Effector memory CD4-positive, alpha-beta T cell (primary cell): Measurements from ENCODE around the gene SLC27A1.

Experiments
- DNase-seq, 3 donors: peaks; one replicate each; pipeline ENCODE4 v3.0.0-alpha.2; 2020
- H3K27ac ChIP-seq: 2 replicates; pipeline ENCODE4 v1.7.0; 2013; ENCODE audit warnings: mild to moderate bottlenecking, low read length, moderate library complexity; ENCODE audit not compliant: insufficient read depth, poor library complexity, severe bottlenecking
- H3K27me3 ChIP-seq: replicated peaks from 2 replicates; pipeline ENCODE4 v1.7.0; 2013; ENCODE audit warnings: mild to moderate bottlenecking, low read length; ENCODE audit not compliant: insufficient read depth, control insufficient read depth, poor library complexity, severe bottlenecking
- H3K36me3 ChIP-seq: 2 replicates; pipeline ENCODE4 v1.7.0; 2013; ENCODE audit warnings: mild to moderate bottlenecking, low read length, moderate library complexity; ENCODE audit not compliant: control insufficient read depth, insufficient read depth
- H3K4me1 ChIP-seq: 2 replicates; pipeline ENCODE4 v1.7.0; 2013; ENCODE audit warnings: low read length, mild to moderate bottlenecking; ENCODE audit not compliant: control insufficient read depth, insufficient read depth, poor library complexity, severe bottlenecking
- H3K4me3 ChIP-seq: 2 replicates; pipeline ENCODE4 v1.7.0; 2013; ENCODE audit warnings: low read length, low read depth, mild to moderate bottlenecking; ENCODE audit not compliant: insufficient read depth, poor library complexity, severe bottlenecking
- H3K9me3 ChIP-seq: 2 replicates; pipeline ENCODE4 v1.7.0; 2013; ENCODE audit warnings: mild to moderate bottlenecking, low read length, moderate library complexity; ENCODE audit not compliant: control insufficient read depth
- total RNA-seq, 3 donors: gene quantifications; one replicate each; lab custom pipeline; 2026; lab: John Stamatoyannopoulos, UW

SLC27A1 gene
- 6.2 to 10.5 (median 7.0) reads per million in 3 donors for total RNA-seq

- Histone ChIP-seq H3K9me3 (no peaks in the 10 kb centered on the region), H3K4me3 (peak within 1 kb of the TSS; percentile 80), H3K4me1 (peaks cover 15% of the 10 kb centered on the region), H3K27ac (peak within 1 kb of the TSS; percentile 63), H3K27me3 (no peaks in the 10 kb centered on the region), H3K36me3 (no peaks in the 10 kb centered on the region)
- DNase-seq: peak; percentile 87 to 90 (median 87)
These were observed at the start of gene SLC27A1 for GRCh38 chr19:17470068-17470841. TSS of gene SLC27A1 (plus strand) at chr19:17470524. CDS start at chr19:17470541, 17 bp downstream.

GRCh38 chr19:17421942-17422341 lies 48.4 kb upstream of the SLC27A1 start:
- DNase-seq: no peak
- no peak overlapping the region for H3K27ac ChIP-seq
- H3K9me3 ChIP-seq: no peaks in the 10 kb centered on the region
- no peaks in the 10 kb centered on the region for H3K27me3 ChIP-seq
- H3K36me3 ChIP-seq: peaks cover 5% of the 10 kb centered on the region
- H3K4me1 ChIP-seq: peaks cover 12% of the 10 kb centered on the region
- no peak overlapping the region for H3K4me3 ChIP-seq

GRCh38 chr19:17423429-17424208 lies 46.7 kb upstream of the SLC27A1 start:
- Histone ChIP-seq H3K9me3 (no peaks in the 10 kb centered on the region), H3K27me3 (no peaks in the 10 kb centered on the region), H3K4me1 (peaks cover 12% of the 10 kb centered on the region), H3K36me3 (peaks cover 5% of the 10 kb centered on the region), H3K4me3 (no peak overlapping the region), H3K27ac (no peak overlapping the region)
- DNase-seq: no peak

GRCh38 chr19:17424743-17425365 lies 45.5 kb upstream of the SLC27A1 start:
- Histone ChIP-seq H3K27me3 (no peaks in the 10 kb centered on the region), H3K4me1 (peaks cover 6% of the 10 kb centered on the region), H3K27ac (no peak overlapping the region), H3K9me3 (no peaks in the 10 kb centered on the region), H3K36me3 (peaks cover 5% of the 10 kb centered on the region), H3K4me3 (no peak overlapping the region)
- no peak for DNase-seq

GRCh38 chr19:17429641-17430113 lies 40.6 kb upstream of the SLC27A1 start:
- H3K36me3 ChIP-seq: no peaks in the 10 kb centered on the region
- DNase-seq: no peak
- no peaks in the 10 kb centered on the region for H3K4me1 ChIP-seq
- H3K9me3 ChIP-seq: no peaks in the 10 kb centered on the region
- H3K27me3 ChIP-seq: no peaks in the 10 kb centered on the region
- H3K4me3 ChIP-seq: no peak overlapping the region
- no peak overlapping the region for H3K27ac ChIP-seq

- Histone ChIP-seq H3K36me3 (no peaks in the 10 kb centered on the region), H3K4me1 (no peaks in the 10 kb centered on the region)
These were observed 38.9 kb upstream of the SLC27A1 start for GRCh38 chr19:17431417-17431816.

GRCh38 chr19:17435218-17435617 lies 35.1 kb upstream of the SLC27A1 start:
- H3K36me3 ChIP-seq: no peaks in the 10 kb centered on the region
- no peak overlapping the region for H3K4me3 ChIP-seq
- no peak overlapping the region for H3K27ac ChIP-seq
- H3K4me1 ChIP-seq: no peaks in the 10 kb centered on the region
- no peaks in the 10 kb centered on the region for H3K9me3 ChIP-seq
- DNase-seq: no peak
- H3K27me3 ChIP-seq: no peaks in the 10 kb centered on the region

More at GRCh38 chr19:17431417-17431816, 38.9 kb upstream of the SLC27A1 start:
- Histone ChIP-seq H3K4me3 (no peak overlapping the region), H3K27me3 (no peaks in the 10 kb centered on the region), H3K9me3 (no peaks in the 10 kb centered on the region), H3K27ac (no peak overlapping the region)
- DNase-seq: no peak

GRCh38 chr19:17436094-17436873 lies 34.0 kb upstream of the SLC27A1 start:
- Histone ChIP-seq H3K36me3 (no peaks in the 10 kb centered on the region), H3K4me1 (no peaks in the 10 kb centered on the region), H3K27ac (no peak overlapping the region), H3K9me3 (no peaks in the 10 kb centered on the region), H3K27me3 (no peaks in the 10 kb centered on the region), H3K4me3 (no peak overlapping the region)
- no peak for DNase-seq

GRCh38 chr19:17436874-17437267 lies 33.5 kb upstream of the SLC27A1 start:
- H3K36me3 ChIP-seq: no peaks in the 10 kb centered on the region
- no peaks in the 10 kb centered on the region for H3K4me1 ChIP-seq
- no peaks in the 10 kb centered on the region for H3K27me3 ChIP-seq
- H3K4me3 ChIP-seq: no peak overlapping the region
- no peak overlapping the region for H3K27ac ChIP-seq
- H3K9me3 ChIP-seq: no peaks in the 10 kb centered on the region
- no peak for DNase-seq
